T follicular helper cell (primary cell): ENCODE data around the gene CA5A.
"Not testable (repeated sequence)": the region's sequence is repeated elsewhere in the genome, so short reads cannot be mapped to it uniquely, and the experiment has no call there.

Experiments used
- DNase-seq: peaks from one replicate; pipeline ENCODE4 v3.0.0-alpha.2; 2020; ENCODE audit warnings: low read depth

The CA5A gene

DNA sequence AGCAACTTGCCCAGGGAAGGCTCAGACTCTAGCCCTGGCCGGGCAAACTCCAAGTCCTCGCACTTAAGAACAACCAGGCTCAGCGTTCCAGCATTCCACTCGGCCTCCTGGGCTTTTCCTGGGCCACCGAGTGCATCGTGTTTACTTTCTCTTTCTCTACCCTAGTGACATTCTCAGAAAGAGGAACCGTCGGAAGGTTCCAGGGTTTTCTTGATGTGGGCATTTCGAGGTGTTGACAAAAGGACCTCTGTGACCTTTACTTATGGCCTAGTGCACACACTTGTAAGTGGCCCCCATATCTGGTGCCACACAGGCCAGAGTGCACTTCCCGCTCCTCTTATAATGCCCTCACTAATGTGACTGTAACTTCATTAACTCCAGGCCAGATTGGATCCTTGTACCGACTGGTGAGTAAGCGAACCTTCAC is 11.8 kb upstream of the CA5A start:
- no peak for DNase-seq

DNA sequence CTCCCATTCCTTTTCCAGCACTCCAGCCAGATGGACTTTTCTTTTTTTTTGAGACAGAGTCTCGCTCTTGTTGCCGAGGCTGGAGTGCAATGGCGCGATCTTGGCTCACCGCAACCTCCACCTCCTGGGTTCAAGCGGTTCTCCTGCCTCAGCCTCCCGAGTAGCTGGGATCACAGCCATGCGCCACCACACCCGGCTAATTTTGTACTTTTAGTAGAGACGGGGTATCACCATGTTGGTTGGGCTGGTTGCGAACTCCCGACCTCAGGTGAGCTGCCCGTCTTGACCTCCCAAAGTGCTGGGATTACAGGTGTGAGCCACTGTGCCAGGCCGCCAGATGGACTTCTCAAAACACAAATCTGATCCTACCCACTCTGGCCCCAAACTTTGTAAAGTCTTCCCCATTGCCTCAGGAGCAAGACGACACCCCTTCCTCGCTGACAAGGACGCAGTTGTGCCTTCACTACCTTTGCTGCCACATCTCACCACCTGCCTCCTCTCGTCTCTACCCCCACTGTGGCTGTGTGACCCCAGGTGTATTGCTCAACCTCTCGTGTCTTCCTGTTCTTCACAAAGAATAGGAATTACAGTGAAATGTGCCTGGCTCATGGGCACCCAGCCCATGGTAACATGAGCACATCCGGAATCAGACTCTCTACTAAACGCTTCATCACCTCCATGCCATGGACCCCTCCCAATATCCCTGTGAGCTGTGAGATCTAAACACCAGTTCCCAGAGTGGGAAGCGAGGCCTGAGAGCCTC is 11.2 kb upstream of the CA5A start:
- DNase-seq = no peak

DNA sequence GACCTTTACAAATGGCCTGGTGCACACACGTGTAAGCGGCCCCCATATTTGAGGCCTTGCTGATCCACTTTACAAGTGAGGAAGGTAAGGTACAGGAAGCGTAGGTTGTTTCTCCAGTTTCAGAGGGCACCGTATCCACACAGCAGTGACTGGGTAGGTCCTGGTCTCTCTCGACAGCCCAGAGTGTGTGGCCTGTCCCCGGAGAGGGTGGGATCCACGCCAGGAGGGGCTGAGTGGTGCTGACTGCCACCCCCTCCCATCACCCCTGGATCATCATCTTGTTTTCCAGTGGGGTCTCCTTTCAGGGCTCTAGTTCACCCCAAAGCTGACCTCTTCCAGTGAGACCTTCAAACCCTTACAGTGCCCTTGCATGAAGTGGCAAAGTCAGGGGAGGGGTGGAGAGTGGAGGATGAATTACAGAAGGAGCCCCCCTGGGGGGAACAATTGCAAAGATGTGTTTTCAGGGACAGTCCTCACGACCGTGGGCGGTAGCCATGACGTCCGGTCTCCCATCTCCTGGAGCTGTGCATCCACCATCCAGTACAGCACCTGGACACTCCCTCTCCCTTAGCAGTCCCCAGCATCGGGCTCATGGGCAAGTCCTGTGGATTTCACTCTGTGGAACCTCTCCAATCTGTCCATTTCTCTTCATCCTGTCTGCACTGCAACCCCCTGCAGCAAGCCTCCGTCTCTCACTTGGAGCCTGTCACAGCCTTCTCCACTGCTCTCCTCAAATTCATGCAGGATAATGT is 10.4 kb upstream of the CA5A start:
- DNase-seq = no peak

DNA sequence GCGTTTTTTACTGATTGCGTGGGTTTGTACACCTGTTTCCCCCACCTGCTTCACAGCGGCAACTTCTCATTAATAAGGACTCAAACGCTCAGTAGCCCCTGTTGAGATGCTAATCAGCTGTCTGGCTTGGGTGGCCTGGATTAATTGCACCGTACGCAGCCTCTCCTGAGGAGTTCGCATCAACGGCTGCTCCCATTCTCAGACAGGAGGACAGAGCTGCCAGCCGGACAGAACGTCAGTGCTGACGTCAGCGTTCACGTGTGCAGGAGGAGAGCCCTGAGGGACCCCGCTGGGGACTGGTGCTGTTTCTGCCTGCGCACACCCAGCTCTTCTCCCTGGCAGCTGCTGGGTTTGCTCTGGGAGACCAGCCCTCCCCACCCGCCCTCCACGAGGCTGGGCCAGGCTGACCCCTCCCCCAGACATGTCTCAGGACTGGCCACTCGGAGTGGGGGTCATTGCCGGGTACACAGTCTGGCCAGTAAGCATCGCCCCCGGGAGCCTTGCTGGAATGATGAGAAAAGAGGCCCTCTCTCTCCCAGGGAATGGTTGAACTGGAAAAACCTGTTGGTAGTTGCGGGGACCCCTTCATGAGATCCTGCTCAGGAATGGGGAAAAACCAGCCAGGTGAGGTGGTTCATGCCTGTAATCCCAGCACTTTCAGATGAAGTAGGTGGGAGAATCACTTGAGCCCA is 9.2 kb upstream of the CA5A start:
- DNase-seq = no peak

DNA sequence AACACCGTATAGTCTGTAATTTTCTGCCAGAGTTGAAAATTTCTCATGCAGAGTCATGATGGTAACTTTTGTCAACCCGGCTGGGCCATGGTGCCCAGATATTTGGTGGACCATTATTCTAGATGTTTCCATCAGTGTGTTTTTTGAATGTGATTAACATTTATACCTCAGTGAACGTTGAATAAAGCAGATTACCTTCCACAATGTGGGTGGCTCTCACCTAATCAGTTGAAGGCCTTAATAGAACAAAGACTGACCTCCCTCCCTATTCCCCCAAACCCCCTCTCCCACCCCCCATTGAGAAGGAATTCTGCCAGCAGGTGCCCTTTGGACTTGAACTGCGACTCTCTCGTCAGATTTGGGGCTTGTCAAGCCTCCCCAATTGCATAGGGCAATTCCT is 6.4 kb upstream of the CA5A start:
- no peak for DNase-seq

DNA sequence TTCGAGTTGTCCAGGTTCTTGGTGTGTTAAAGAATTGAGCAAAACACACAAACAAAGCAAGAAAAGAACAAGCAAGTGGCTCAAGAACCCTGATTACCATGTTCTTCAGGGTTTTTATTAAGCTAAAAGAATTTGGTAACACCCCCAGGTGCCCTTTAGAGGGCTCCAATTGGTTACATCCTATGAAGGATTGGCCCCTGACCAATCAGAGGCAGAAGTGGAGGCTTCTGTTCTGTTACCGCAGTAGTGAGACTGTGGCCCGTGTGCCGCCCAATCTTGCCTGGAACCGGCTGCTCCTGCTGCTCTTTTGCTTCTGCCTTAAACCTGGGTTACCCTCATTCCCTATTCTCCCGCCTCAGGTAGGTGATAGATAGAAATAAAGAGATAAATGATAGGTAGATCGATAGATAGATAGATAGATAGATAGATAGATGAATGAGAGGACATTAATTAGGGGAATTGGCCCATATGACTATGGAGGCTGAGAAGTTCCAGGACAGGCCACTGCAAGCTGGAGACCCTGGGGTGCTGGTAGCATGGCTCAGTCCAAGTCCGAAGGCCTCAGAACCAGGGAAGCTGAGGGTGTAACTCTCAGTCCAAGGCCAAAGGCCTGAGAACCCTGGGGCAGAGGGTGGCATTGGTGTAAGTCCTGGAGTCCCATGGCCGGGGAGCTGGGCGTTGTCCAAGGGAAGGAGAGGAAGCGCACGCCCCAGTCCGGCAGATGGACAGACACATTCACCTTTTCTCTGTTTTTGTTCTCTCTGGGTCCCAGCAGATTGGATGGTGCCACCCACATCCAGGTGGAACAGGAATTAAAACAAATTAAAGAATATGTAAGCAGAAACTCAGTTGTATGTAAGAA is 3.5 kb upstream of the CA5A start:
- DNase-seq = no peak

DNA sequence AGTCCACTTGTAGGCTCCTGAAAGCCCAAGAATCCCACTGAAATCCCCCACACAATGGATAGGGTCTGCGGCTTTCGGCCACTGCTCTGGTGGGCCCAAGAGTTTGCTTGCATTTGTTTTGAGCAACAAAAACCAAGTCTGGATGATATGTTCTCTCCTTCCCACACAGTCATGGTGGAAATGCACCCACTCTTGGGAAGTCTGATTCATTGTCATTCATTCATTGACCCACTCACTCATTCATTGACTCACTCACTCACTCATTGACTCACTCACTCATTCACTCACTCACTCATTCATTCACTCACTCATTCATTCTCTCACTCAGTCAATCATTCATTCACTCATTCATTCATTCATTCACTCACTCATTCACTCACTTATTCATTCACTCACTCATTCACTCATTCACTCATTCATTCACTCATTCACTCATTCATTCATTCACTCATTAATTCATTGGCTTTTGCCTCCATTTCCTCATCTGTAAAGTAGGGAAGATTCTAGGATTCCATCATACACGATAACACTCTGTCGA is 2.2 kb upstream of the CA5A start:
- no peak for DNase-seq

DNA sequence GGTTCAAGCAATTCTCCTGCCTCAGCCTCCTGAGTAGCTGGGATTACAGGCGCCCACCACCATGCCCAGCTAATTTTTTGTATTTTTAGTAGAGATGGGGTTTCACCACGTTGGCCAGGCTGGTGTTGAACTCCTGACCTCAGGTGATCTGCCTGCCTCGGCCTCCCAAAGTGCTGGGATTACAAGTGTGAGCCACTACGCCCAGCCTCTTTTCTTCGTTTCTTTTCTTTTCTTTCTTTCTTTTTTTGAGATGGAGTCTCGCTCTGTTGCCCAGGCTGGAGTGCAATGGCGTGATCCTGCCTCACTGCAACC is 858 bp upstream of the CA5A start:
- DNase-seq = not testable (repeated sequence)

DNA sequence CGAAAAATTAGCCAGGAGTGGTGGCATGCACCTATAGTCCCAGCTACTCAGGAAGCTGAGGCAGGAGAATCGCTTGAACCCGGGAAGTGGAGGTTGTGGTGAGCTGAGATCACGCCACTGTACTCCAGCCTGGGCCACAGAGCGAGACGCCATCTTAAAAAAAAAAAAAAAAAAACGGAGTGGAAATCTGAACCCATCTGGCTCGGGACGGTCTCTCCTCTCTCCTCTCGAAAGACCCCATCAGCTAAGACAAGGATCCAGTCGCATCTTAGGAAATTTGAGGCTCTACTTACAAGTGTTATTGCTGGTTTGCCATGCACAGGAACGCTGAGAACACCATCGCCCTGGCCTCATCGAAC is 334 bp downstream of the CA5A start:
- not testable (repeated sequence) for DNase-seq

DNA sequence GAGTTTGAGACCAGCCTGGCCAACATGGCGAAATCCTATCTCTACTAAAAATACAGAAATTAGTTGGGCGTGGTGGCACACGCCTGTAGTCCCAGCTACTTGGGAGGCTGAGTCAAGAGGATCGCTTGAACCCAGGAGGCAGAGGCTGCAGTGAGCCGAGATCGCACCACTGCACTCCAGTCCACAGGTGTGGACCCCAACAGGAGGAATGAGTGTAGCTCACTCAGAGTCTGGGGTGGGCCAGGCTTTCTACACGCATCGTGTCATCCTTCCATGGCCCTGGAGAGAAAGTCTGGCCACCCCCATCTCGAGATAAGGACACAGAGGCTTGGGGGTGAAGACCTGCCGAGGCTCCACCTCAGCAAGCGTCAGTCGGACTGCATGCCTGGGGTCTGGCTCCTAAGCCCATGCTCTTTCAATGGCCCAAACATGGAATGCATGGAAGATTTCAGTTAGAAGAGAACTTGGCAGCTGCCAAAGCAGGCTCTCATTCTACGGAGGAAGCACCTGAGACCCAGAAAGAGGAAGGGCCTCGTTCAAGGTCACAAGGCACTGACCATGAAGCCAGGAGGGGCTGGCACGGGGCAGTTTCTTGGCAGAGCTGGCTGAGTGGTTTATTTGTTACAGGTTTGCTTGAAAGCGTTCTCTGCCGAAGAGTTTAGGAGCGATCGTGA is 1.4 kb downstream of the CA5A start:
- not testable (repeated sequence) for DNase-seq

DNA sequence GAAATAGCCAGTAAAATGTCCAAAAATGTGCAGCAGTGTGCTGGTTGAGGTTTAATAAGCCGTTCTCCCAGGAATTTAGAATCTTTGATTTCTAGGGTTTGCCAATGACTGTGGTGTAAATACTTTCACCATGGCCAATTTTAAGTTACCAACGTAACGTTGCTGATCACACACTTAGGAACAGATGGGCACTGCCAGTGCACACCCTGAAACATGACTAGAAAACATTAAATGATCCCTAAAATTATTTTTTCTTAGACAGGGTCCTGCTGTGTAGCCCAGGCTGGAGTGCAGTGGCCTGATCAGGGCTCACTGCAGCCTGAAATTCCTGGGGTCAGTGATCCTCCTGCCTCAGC is 3.2 kb downstream of the CA5A start:
- no peak for DNase-seq

DNA sequence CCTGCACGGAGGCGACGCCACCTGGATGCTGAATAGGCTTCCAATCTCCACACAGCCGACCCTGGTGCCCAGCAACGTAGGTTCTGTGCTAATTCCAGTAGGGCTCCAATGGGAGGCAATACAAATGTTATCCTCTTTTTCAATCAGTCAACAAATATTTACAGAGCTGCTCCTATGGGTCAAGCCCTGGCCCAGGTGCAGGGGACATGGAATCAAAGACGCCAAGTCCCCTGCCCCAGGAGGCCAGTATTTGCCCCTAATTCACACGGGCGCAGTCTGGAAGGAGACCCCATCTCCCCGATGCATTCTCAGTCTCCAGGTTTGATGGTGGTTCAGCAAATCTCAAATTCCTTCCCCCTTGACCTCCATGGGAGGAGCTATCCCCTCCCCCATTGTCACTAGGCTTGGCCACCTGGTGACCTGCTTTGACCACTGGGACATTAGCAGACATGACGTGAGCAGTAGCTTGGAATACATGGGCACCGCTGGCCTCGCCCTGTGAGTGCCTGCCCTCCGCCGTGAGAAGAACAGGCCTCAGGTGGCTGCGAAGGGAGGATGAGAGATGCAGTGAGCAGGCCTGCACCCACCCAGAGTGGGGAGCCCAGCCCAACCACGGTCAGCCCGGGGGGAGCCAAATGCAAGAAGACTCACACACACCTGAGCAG is 3.7 kb downstream of the CA5A start:
- DNase-seq = not testable (repeated sequence)

DNA sequence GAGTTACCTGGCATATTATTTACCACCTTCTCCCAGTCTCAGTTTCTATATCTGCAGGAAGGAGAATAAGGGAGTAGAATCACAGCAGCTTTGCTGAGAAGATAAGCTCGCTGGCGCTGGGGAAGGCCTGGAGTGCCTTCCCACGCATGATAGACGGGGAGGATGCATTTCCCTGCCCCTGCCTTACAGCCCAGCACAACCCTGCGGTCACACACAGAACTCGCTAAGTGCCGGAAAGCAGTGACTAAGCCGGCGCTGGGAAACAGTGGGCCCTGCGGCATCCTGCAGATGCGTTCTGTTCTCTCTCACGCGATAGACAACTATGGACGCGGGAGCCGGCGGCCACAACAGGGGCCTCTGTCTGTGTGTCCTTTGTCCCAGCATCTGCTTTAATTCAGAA is 4.8 kb downstream of the CA5A start:
- no peak for DNase-seq

DNA sequence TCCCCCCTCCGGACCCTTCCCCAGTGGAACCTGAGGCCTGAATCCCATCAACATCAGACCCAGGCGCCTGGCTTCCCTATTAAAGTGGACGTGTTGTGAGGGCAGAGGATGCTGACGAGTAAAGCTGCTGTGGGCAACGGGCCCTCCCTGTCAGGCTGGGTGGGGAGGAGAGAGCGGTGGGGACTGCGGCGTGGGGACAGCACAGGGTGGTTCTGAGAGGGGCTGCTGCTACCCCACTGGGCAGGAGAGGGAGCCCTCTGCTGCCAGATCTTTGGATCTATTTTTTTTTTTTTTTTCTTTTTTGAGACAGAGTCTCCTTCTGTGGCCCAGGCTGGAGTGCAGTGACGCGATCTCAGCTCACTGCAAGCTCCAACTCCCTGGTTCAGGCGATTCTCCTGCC is 5.9 kb downstream of the CA5A start:
- DNase-seq = no peak

DNA sequence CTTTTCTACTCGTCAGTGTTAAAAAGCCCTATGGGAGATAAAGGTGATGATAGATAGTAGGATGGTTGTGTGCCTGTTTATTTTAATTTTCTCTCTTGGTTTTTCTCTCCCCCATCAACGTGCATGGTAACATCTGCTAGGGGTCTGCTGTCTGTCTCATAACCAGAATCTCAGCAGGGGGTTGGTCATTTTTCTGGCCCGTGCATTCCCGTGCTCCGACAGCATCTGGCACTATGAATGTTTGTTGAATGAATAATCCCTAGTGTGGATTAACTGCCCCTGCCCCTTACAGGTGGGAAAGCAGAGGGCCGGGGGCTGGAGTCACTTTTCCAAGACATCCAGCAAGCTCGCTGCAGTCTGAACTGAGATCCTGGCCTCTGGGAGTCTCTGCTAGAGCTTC is 6.3 kb downstream of the CA5A start:
- DNase-seq = no peak

DNA sequence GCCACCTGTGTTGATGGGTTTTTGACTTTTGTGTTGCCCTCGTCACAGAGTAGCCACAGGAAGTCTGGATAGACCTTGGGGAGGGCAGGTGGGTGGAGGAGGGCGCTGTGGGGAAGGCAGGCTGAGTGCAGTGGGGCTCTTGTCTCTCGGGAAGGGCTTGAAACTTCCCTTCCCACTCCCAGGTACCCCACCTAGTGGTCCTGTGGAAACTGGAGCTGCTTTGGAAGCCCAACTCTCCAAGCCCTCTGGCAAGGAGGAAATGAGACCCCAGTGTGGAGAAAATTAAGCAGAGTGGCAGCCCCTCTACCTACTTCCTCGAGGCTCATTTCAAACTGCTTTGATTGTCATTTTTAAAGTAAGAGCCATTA is 9.2 kb downstream of the CA5A start:
- no peak for DNase-seq

DNA sequence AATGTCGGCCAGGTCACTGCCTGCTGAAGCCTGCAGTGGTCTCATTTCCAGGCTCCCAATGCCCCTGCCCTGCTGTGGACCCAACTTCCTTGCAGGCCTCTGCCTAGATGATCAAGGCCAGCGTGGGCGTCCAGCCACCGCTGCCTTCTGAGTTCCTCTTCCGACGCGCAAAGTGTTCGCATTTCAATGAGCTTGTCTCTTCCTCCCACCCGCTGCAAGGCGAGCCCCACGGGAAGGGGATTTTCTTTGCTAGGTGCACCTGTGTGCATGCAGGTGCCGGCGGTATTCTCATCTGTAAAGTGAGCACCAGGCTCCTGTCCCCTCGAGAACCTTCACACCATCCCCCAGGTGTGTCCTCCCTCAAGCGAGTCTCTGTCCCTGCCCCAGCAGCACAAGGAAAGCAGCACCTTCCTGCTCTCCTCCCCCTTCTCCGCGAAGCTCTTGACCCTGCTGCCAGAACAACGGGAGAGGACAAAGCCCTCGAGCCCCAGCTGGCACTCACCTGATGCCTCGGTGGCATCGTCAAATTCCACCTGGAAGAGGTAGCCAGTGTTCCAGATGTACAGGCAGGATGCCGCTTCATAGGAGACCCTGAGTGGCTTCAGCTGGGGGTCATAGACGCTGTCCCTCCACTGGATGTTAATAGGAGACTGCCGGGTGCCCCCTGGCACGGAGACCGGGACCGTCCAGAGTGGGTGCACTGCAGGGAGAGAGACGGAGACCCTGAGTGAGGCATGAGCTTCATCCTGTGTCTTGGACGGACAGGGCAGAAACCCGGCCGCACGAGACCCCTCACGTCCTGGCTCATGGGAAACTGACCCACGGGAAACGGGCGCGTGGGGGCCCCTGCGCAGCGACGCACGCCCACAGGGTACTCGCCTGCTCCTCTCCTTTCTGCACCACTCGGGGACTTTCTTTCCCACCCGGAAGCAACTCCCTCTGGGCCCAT is 9.8 kb downstream of the CA5A start:
- DNase-seq = no peak

DNA sequence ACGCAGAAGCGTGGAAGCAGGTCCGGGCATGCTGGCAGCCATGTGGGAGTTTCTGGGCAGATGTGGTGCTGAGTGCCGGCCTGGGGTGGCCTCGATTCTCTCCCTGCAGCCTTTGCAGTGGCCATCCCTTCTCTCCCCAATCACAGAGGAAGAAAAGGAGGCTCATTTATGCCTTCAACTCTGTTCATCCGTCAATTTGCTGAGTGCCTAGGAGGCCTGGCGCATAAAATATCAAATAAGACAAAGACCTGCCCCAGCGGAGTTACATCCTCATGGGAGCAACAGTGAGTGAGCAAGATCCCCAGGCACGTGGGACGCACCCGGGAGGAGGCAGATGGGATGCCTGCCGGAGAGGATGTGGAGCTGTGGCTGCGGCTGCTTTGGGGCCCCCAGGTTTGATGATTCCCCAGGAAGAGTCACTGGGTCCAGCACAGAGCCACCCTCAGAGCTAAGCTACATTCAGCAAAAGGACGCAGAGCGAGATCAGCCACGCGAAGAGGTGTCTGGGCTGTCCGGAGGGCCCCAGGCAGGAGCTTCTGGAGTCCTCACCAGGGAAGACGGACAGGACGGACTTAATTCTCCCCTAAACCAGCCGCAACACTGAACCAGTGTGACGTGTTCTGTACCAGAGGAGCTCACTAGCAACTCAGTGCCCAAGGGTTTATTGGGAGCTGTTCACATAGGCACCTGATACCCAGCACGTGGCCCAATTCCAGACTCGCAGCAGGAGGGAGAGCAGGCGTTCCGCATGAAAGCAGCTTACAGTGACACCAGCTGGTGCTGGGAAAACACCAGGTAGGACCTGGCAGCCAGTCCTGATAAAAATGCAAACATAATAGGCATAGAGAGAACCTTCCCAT is 11.3 kb downstream of the CA5A start:
- DNase-seq = no peak
